BJ (cell line): Measurements from ENCODE around the gene MTHFD2L. TPM values are rescaled to one million over a fixed set of nuclear protein-coding genes. Genes with fewer than 3 reads are reported as not detected.

Experiments
- CTCF ChIA-PET: fragments of 350-600 bp; formaldehyde crosslinking; extraction: SDS; loops from one replicate; lab custom pipeline; 2021; ENCODE audit warnings: antibody characterized with exemption, inconsistent platforms; lab: Yijun Ruan, JAX
- POLR2A ChIA-PET: fragments of 300-600 bp; sonication (Branson Sonifier 250); formaldehyde crosslinking; extraction: SDS; loops from one replicate; lab custom pipeline; 2021; ENCODE audit warnings: antibody characterized with exemption; lab: Charles Lee
- DNase-seq: peaks from one replicate; pipeline ENCODE4 v3.0.0-alpha.2; 2011; ENCODE audit warnings: low read depth
- H3K27me3 ChIP-seq: 2 replicates; pipeline ENCODE4 v1.6.0; 2011; ENCODE audit warnings: low read length; ENCODE audit not compliant: control insufficient read depth, insufficient read depth
- H3K36me3 ChIP-seq: 2 replicates; pipeline ENCODE4 v1.5.1; 2011; ENCODE audit warnings: low read length; ENCODE audit not compliant: control insufficient read depth, insufficient read depth
- H3K4me3 ChIP-seq: 2 replicates; pipeline ENCODE4 v1.5.1; 2011; ENCODE audit warnings: low read depth, mild to moderate bottlenecking, control low read depth, low read length
- CTCF ChIP-seq: IDR thresholded peaks from 2 replicates; pipeline ENCODE4 v1.5.1; 2011; ENCODE audit warnings: low read depth, mild to moderate bottlenecking, control low read depth, inconsistent platforms, low read length, moderate library complexity; ENCODE audit not compliant: insufficient read depth
- polyA plus RNA-seq: library from polyadenylated mRNA; depleted of rRNA; stranded (reverse); fragments of >200 nt; gene quantifications from 2 replicates; pipeline ENCODE4 v1.2.3, GENCODE V29; 2011

The MTHFD2L gene
- polyA plus RNA-seq, 1 experiment = 1.7 TPM

GRCh38 chr4:74327762-74328161, 169.8 kb downstream of the MTHFD2L start:
- Histone ChIP-seq H3K36me3 (no peaks in the 10 kb centered on the region), H3K27me3 (0 out of 2 replicates have a peak, but pooled peaks cover 1% of the 10 kb centered on the region), H3K4me3 (no peak overlapping the region)
- TF ChIP-seq CTCF = no peak
- ChIA-PET CTCF (interaction anchor here (0.7 kb wide), 1 partner anchor 9 kb away, joined by 3 read pairs; no protein-coding TSS in a partner anchor), POLR2A (no interaction called here)
- no peak for DNase-seq

GRCh38 chr4:74328501-74328900, 170.6 kb downstream of the MTHFD2L start:
- Histone ChIP-seq H3K36me3 (no peaks in the 10 kb centered on the region), H3K27me3 (no peaks in the 10 kb centered on the region), H3K4me3 (no peak overlapping the region)
- CTCF ChIA-PET = interaction anchor here (2.0 kb wide), 1 partner anchor 8 kb away, joined by 10 read pairs; no protein-coding TSS in a partner anchor
- DNase-seq = no peak
- no peak for TF ChIP-seq CTCF
- POLR2A ChIA-PET = no interaction called here

- CTCF ChIA-PET = interaction anchor here (1.0 to 2.0 kb wide), 2 partner anchors 9 to 343 kb away, joined by 3 to 10 read pairs; no protein-coding TSS in a partner anchor
These were observed 171.4 kb downstream of the MTHFD2L start for GRCh38 chr4:74329307-74329706.

GRCh38 chr4:74330295-74330750, 172.4 kb downstream of the MTHFD2L start:
- Histone ChIP-seq H3K27me3 (no peaks in the 10 kb centered on the region), H3K4me3 (no peak overlapping the region), H3K36me3 (no peaks in the 10 kb centered on the region)
- DNase-seq = no peak
- CTCF ChIA-PET = interaction anchor here (1.0 to 2.0 kb wide), 2 partner anchors 10 to 342 kb away, joined by 3 to 10 read pairs; no protein-coding TSS in a partner anchor
- no peak for TF ChIP-seq CTCF
- POLR2A ChIA-PET = no interaction called here

More at GRCh38 chr4:74329307-74329706, 171.4 kb downstream of the MTHFD2L start:
- DNase-seq = no peak
- no peaks in the 10 kb centered on the region for H3K36me3 ChIP-seq
- POLR2A ChIA-PET = no interaction called here
- H3K4me3 ChIP-seq = no peak overlapping the region
- no peaks in the 10 kb centered on the region for H3K27me3 ChIP-seq
- TF ChIP-seq CTCF = no peak

DNA sequence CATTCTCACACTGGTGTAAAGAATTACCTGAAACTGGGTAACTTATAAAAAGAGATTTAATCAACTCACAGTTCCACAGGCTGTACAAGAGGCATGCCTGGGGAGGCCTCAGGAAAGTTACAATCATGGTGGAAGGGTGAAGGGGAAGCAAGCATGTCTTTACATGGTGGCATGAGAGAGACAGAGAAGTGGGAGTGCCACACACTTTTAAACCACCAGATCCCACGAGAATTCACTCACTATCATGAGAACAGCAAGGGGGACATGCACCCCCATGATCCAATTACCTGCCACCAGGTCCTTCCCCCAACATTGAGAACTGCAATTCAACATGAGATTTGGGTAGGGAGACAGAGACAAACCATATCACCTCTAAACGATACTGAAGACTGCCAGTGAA, 173.3 kb downstream of the MTHFD2L start:
- no peaks in the 10 kb centered on the region for H3K27me3 ChIP-seq
- CTCF ChIA-PET = interaction anchor here (1.4 kb wide), 1 partner anchor 10 kb away, joined by 8 read pairs; no protein-coding TSS in a partner anchor
- no peak for DNase-seq
- no peaks in the 10 kb centered on the region for H3K36me3 ChIP-seq
- H3K4me3 ChIP-seq = no peak overlapping the region
- TF ChIP-seq CTCF = no peak
- POLR2A ChIA-PET = no interaction called here
